AG09309 (cell line): ENCODE measurements around the gene CDK2AP2.

ENCODE experiments used
- DNase-seq: peaks from one replicate; pipeline ENCODE4 v3.0.0-alpha.2; 2010; ENCODE audit warnings: low read depth
- H3K4me3 ChIP-seq: 2 replicates; pipeline ENCODE4 v1.5.1; 2011; ENCODE audit warnings: mild to moderate bottlenecking, low read depth, low read length, moderate library complexity; ENCODE audit not compliant: control insufficient read depth
- TF ChIP-seq, protein P1 (sequence below): IDR thresholded peaks from 2 replicates; pipeline ENCODE4 v1.5.1; 2011; ENCODE audit warnings: mild to moderate bottlenecking, low read depth, low read length, inconsistent platforms; ENCODE audit not compliant: insufficient read depth, control insufficient read depth; ENCODE audit errors: missing control alignments

Gene CDK2AP2

DNA sequence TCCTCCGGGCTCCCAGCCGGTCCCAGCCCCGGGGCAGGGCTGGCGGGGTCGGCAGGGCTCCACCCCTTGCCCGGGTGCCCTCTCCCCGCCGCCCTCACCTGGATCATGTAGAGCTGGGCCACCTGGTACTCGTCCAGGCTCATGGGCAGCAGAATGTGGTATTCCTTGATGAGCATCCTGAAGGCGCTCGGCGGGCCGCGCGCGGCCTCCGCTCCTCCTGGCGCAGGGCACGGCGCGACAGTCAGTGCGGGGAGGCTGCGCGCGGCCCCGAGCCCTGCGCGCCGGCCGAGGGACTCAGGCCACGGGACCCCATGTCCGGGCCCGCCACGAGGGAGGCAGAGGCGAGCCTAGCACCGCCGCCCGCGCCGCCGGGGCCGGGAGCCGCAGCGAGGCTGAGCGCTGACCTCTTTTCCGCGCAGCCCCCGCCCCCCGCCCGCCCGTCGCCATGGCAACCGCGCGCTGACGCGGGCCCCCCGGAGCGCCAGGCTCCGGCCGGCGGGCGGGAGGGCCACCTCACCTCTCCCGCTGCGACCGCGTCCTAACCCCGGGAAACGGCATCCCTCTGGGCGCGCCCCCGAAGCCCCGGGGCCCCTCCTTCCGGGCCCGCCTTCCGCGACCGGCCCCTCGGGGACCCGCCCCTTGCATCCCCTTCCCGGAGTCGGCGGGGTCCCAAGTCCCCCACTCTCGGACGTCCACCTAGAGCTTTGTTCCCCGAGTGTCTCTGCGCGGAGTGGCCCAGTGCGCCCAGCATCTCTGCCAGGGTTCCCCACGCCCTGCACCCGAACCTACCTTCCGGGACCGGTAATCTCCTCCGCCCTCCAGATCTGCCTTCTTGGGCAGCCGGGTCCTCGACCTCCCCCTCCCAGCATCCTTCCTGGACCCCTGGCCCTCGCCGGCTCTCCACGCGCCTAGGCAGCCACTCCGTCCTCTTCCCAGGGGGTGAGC is 3.7 kb downstream of the CDK2AP2 start:
- DNase-seq = no peak
- peak overlapping the region; percentile 53 for H3K4me3 ChIP-seq
- TF ChIP-seq, protein P1, sequence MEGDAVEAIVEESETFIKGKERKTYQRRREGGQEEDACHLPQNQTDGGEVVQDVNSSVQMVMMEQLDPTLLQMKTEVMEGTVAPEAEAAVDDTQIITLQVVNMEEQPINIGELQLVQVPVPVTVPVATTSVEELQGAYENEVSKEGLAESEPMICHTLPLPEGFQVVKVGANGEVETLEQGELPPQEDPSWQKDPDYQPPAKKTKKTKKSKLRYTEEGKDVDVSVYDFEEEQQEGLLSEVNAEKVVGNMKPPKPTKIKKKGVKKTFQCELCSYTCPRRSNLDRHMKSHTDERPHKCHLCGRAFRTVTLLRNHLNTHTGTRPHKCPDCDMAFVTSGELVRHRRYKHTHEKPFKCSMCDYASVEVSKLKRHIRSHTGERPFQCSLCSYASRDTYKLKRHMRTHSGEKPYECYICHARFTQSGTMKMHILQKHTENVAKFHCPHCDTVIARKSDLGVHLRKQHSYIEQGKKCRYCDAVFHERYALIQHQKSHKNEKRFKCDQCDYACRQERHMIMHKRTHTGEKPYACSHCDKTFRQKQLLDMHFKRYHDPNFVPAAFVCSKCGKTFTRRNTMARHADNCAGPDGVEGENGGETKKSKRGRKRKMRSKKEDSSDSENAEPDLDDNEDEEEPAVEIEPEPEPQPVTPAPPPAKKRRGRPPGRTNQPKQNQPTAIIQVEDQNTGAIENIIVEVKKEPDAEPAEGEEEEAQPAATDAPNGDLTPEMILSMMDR = no peak

DNA sequence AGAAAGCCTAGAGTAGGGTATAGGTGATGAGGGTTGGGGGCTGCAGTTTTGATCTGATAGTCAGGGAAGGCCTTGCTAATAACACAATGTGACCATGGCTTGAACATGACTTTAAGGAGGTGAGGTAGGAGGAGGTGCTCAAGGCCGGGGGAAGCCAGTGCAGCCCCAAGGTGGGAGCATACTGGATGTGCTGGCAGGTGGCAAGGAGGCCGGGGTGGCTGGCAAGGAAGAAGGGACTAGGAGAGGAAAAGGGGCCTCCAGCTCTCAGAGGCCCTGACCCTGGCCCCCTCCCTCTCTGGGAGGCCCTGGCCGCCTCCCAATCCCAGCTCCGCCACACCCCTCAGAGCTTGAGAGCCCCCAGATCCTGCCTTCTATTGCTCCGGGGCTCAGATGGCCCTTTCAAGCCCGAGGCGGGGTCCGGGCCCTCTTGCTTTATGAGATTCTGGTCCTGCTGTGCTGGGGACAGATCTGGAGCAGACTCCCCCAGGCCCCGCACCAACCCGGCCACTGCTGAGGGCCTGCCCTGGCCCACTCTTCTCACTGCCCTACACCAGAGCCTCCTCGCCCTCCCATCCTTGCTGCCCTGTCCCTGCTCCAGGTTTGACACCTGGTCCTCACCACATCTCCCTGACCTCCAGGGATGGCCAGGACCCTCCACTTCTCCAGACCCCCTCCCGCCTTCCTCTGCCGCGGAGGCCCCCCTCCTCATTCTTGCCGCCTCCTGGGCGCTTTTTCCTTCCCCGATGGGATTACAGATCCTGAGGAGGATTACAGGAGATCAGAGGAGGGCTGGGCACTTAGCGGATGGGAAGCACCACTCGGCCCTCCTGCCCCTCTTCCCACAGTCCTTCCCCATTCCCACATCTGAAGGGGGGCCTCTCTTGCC is 4.6 kb downstream of the CDK2AP2 start:
- TF ChIP-seq, protein P1 = no peak
- DNase-seq = no peak
- peak overlapping the region; percentile 53 for H3K4me3 ChIP-seq

DNA sequence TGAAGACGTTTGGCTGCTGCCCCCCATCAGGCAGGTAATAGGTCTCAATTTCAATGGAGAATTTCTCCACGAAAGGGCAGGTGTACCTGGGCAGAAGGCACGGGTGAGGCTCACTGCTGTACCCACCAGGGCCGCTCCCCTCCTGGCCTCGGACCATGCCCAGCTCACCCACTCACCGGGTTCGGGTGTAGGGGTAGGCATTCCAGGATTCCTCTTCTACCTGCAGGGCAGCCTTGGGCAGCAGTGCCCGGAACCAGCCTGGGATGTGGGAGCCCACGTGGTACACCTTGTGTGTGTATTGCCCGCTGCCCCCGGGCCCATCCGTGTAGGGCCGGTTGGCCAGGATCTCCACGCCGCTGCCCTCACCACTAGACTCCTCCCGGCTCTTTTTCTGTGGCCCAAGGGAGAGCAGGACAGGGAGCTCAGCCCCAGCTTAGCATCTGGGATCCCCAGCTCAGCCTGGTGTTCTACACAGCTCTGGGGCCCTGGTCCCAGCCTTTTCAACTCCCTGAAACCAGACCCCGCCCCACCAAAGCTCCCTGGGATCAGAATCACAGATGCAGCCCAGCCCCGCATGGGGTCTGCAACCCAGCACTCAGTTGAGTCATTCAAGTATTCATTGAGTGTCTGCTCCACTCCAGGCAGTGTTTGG is 5.5 kb downstream of the CDK2AP2 start:
- no peak overlapping the region for H3K4me3 ChIP-seq

DNA sequence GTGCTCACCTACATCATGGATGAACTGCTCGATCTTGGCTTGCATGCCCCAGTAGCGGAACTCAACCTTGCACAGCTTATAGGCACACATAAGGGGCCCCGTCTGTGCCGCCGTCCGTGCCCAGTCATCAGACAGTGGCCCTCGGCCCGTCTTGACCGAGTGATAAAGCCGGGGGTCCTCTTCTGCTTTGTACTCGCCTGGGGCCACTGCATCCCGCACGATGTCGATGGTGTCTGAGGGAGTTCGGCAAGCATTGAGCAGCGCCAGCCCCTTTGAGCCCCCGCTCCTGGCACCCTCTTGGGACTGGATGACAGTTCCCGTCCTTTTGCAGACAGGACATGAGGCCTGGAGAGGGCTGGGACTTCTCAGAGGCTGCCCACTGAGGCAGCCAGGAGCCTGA is 6.1 kb downstream of the CDK2AP2 start:
- TF ChIP-seq, protein P1 = no peak
- DNase-seq = no peak
- no peak overlapping the region for H3K4me3 ChIP-seq

More for the DNA sequence above, 5.5 kb downstream of the CDK2AP2 start:
- no peak for DNase-seq
- TF ChIP-seq, protein P1 = no peak

DNA sequence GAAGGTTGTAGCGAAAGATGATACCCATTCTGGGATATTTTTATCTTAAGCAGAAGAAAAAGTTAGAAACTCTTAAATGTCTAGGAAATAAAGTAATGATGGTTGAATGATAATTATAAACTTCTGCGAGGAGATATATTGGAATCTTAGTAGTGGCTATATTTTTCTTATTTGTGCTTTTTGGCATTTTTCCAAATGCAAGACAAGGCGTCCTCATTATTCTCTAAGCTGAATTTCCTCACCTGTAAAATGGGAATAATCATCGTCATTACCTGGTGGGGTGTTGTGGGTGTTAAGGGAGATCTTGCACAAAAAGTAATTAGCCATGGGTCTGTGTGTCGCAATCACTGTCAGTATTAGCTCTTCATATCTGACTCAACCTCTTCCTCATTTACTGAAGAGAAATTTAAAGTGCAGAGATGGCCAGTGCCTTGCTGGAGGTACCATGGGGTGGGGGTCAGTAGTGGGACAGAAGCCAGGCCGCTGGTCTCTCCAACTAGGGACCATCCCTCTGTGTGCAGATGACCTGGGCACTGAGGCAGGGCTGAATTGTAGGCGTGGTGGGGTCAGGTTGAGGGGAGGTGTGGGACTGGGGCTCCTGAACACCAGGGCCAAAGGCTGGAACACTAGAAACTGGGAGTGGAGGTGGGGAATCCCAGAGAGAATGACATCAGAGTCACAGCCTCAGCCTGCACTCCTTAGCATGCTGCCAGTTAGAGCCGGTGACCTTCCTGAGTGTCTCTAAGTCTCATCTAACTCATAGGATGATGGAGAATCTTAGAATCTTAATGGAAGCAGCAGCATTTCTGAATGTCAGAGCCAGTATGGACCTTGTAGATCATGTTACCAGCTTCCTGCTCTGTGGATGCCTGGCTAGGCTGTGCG is 6.9 kb downstream of the CDK2AP2 start:
- no peak for DNase-seq
- TF ChIP-seq, protein P1 = no peak
- H3K4me3 ChIP-seq = no peak overlapping the region
